GM10266 (cell line): ENCODE data around the gene CCRL2.
A peak's percentile ranks its signal among the peaks of the same experiment; 100 is the strongest.

Experiments
- DNase-seq: peaks from one replicate; pipeline ENCODE4 v3.0.0; 2012; ENCODE audit errors: extremely low spot score
- TF ChIP-seq, protein P1 (sequence below): IDR thresholded peaks from 2 replicates; pipeline ENCODE4 v1.5.1; 2012; ENCODE audit warnings: mild to moderate bottlenecking, low read depth; ENCODE audit not compliant: control insufficient read depth, insufficient read depth; ENCODE audit errors: missing control alignments

Gene CCRL2

DNA sequence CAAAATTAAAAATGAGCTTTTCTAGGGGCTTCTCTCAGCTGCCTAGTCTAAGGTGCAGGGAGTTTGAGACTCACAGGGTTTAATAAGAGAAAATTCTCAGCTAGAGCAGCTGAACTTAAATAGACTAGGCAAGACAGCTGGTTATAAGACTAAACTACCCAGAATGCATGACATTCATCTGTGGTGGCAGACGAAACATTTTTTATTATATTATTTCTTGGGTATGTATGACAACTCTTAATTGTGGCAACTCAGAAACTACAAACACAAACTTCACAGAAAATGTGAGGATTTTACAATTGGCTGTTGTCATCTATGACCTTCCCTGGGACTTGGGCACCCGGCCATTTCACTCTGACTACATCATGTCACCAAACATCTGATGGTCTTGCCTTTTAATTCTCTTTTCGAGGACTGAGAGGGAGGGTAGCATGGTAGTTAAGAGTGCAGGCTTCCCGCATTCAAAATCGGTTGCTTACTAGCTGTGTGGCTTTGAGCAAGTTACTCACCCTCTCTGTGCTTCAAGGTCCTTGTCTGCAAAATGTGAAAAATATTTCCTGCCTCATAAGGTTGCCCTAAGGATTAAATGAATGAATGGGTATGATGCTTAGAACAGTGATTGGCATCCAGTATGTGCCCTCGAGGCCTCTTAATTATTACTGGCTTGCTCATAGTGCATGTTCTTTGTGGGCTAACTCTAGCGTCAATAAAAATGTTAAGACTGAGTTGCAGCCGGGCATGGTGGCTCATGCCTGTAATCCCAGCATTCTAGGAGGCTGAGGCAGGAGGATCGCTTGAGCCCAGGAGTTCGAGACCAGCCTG lies 35.3 kb upstream of the CCRL2 start:
- TF ChIP-seq, protein P1, sequence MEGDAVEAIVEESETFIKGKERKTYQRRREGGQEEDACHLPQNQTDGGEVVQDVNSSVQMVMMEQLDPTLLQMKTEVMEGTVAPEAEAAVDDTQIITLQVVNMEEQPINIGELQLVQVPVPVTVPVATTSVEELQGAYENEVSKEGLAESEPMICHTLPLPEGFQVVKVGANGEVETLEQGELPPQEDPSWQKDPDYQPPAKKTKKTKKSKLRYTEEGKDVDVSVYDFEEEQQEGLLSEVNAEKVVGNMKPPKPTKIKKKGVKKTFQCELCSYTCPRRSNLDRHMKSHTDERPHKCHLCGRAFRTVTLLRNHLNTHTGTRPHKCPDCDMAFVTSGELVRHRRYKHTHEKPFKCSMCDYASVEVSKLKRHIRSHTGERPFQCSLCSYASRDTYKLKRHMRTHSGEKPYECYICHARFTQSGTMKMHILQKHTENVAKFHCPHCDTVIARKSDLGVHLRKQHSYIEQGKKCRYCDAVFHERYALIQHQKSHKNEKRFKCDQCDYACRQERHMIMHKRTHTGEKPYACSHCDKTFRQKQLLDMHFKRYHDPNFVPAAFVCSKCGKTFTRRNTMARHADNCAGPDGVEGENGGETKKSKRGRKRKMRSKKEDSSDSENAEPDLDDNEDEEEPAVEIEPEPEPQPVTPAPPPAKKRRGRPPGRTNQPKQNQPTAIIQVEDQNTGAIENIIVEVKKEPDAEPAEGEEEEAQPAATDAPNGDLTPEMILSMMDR: no peak

DNA sequence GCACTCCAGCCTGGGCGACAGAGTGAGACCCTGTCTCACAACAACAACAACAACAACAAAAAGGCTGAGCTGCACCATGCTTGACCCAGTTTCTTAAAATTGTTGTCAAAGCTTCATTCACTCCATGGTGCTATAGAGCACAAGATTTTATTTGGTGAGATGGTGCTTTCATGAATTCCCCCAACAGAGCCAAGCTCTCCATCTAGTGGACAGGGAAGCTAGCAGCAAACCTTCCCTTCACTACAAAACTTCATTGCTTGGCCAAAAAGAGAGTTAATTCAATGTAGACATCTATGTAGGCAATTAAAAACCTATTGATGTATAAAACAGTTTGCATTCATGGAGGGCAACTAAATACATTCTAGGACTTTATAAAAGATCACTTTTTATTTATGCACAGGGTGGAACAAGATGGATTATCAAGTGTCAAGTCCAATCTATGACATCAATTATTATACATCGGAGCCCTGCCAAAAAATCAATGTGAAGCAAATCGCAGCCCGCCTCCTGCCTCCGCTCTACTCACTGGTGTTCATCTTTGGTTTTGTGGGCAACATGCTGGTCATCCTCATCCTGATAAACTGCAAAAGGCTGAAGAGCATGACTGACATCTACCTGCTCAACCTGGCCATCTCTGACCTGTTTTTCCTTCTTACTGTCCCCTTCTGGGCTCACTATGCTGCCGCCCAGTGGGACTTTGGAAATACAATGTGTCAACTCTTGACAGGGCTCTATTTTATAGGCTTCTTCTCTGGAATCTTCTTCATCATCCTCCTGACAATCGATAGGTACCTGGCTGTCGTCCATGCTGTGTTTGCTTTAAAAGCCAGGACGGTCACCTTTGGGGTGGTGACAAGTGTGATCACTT lies 34.3 kb upstream of the CCRL2 start:
- DNase-seq: peak; percentile 42

More for the DNA sequence above, 35.3 kb upstream of the CCRL2 start:
- no peak for DNase-seq

DNA sequence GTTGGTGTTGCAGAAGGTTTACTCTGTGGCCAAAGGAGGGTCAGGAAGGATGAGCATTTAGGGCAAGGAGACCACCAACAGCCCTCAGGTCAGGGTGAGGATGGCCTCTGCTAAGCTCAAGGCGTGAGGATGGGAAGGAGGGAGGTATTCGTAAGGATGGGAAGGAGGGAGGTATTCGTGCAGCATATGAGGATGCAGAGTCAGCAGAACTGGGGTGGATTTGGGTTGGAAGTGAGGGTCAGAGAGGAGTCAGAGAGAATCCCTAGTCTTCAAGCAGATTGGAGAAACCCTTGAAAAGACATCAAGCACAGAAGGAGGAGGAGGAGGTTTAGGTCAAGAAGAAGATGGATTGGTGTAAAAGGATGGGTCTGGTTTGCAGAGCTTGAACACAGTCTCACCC lies 32.3 kb upstream of the CCRL2 start:
- no peak for DNase-seq
- TF ChIP-seq, protein P1: no peak

More for the DNA sequence above, 34.3 kb upstream of the CCRL2 start:
- TF ChIP-seq, protein P1: peak; percentile 58

DNA sequence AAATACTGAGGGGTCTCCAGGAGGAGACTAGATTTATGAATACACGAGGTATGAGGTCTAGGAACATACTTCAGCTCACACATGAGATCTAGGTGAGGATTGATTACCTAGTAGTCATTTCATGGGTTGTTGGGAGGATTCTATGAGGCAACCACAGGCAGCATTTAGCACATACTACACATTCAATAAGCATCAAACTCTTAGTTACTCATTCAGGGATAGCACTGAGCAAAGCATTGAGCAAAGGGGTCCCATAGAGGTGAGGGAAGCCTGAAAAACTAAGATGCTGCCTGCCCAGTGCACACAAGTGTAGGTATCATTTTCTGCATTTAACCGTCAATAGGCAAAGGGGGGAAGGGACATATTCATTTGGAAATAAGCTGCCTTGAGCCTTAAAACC lies 31.8 kb upstream of the CCRL2 start:
- no peak for DNase-seq
- TF ChIP-seq, protein P1: no peak

DNA sequence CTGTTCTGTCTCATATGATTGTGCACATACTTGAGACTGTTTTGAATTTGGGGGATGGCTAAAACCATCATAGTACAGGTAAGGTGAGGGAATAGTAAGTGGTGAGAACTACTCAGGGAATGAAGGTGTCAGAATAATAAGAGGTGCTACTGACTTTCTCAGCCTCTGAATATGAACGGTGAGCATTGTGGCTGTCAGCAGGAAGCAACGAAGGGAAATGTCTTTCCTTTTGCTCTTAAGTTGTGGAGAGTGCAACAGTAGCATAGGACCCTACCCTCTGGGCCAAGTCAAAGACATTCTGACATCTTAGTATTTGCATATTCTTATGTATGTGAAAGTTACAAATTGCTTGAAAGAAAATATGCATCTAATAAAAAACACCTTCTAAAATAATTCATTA lies 31.2 kb upstream of the CCRL2 start:
- no peak for DNase-seq

DNA sequence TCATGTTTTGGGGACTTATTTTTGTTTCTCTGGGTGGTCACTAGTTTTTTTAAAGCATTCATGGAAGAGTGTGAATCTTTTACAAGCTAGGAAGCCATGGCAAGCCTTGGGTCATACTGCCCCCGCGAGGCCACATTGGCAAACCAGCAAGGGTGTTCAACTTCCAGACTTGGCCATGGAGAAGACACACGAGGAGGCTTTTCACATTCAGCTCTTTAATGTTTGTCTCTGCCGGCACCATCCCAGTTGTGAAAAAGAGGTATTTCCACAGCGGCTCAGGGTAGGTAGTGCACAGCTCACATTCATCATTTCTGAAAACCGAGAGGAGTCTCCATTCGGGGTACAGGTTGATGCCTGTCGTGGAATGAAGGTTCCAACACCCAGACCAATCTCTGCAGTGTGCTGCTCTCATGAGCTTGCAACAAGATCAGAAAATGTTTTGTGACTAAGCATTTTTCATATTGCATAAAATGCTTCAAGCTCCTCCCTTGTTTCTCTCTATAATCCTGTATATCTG lies 28.6 kb upstream of the CCRL2 start:
- DNase-seq: peak; percentile 37
- TF ChIP-seq, protein P1: peak; percentile 69

More for the DNA sequence above, 31.2 kb upstream of the CCRL2 start:
- TF ChIP-seq, protein P1: no peak
